Left renal pelvis (tissue), 4 donors: ENCODE data around the gene GRIN2C. TPM values are rescaled to one million over a fixed set of nuclear protein-coding genes. Genes with fewer than 3 reads are reported as not detected.
"Not testable (repeated sequence)": the region's sequence is repeated elsewhere in the genome, so short reads cannot be mapped to it uniquely, and the experiment has no call there.

ENCODE experiments used
- DNase-seq, 4 donors: peaks; one replicate each; pipeline ENCODE4 v3.0.0-alpha.2; 2013; ENCODE audit warnings: low read depth in 4 of 4, low spot score in 3 of 4
- polyA plus RNA-seq, 4 donors: library from polyadenylated mRNA; unstranded; fragments of 120-200 nt; gene quantifications; one replicate each; pipeline ENCODE4 v1.2.1, GENCODE V29; 2013; ENCODE audit not compliant: insufficient read length in 4 of 4

GRIN2C gene
- under 1 TPM; 0.13 to 0.74 (median 0.27) TPM for polyA plus RNA-seq

DNA sequence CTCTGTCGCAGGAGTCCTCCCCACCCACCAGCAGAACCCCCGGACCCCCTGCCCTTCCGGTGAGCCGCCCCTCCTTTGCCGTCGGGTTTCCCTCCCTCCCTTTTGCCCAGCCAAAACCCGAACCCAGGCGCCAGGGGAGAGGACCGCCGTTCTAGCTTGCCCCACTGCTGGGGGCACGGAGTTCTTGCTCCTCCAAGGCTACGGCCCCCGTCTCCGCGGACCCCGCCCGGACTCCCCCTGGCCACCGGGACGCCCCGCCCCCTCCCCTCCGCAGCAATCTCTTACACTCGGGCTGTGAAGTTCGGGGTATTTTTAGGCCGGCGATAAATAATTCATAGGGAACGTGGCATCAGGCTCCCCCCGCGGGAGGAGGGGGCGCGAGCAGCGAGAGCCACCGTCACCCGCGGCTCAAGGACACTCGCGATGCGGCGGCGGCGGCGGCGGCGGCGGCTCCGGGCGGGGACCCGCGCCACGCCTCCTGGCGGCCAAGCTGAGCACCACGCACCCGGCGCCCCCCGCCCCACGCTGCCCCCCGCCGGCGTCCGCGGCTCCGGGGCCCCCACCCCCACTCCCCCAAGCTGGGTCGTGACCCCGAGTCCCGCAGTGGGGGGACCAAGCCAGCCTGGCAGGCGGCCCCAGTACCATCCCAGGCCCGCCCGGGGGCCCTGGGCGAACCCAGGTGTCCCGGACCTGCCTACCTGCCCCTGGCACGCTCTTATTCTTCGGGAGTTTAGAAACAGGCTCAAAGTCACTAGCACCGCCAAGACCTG, at the start of gene GRIN2C:
GRIN2C (minus strand) TSS at position 427 of the 770 bp plus-strand sequence. CDS start 4,793 bp downstream, outside the sequence.
- DNase-seq, result no peak

DNA sequence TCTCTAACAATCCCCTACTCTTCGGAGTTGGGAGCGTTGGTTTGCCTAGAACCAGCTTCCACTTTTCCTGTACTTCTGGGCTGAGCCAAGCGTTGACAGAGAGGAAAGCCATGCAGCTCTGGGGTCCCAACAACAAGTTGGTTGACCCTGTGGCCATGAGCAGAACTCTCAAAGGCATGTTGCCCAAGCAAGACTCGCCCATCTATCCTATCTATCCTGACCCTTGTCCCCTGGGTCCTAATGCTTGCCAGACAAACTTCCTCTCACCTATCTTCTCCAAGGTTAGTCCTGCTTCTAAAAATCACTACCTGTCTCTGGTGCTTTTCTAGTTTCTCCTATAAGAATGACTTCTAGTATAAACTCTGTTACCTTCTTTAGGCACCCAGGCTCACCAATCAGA, 49.4 kb upstream of the GRIN2C start:
- not testable (repeated sequence) for DNase-seq

DNA sequence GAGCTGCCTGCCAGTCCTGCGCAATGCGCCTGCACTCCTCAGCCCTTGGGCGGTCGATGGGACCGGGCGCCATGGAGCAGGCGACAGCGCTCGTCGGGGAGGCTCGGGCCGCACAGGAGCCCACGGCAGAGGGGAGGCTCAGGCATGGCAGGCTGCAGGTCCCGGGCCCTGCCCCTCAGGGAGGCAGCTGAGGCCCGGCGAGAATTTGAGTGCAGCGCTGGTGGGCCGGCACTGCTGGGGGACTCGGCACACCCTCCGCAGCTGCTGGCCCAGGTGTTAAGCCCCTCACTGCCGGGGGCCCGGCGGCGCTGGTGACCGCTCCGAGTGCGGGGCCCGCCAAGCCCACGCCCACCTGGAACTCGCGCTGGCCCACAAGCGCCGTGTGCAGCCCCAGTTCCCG, 47.3 kb upstream of the GRIN2C start:
- no peak for DNase-seq

DNA sequence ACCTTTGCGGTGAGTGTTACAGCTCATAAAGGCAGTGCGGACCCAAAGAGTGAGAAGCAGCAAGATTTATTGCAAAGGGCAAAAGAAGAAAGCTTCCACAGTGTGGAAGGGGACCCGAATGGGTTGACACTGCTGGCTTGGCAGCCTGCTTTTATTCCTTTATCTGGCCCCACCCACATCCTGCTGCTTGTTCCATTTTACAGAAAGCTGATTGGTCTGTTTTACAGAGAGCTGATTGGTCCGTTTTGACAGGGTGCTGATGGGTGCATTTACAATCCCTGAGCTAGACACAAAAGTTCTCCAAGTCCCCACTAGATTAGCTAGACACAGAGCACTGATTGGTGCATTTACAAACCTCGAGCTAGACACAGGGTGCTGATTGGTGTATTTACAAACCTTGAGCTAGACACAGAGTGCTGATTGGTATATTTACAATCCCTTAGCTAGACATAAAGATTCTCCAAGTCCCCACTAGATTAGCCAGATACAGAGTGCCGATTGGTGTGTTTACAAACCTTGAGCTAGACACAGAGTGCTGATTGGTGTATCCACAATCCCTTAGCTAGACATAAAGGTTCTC, 46.6 kb upstream of the GRIN2C start:
- DNase-seq, result not testable (repeated sequence)

DNA sequence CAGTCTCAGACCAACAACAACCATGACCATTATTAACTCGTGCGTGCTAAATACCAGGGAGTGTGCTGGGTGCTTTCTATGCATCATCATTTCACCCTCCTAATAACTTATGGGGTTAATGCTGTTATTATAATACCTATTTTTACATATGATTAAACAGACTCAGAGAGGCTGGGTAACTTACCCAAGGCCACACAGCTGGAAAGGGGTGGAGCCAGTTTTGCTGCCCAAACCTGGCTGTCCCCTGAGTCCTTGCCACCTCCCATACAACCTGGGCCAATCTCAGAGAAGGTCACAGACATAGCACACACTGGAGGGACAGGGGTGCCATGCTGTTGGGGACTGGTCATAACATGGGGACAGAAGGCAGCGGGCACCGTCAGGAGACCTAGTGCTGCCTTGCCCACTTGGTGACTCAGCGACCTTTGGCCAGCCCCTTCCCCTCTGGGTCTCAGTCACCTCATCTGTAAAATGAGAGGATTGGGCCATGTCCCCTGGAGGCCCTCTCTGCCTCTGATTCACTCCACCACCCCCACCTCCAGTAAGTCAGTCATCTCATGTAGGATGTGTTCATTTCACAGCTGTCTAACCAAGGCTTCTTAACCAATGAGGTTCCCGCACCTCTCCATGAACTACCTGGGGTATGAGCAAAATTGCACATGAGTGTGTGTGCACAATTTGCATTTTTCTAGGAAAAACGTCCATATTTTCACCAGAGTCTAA, 45.2 kb upstream of the GRIN2C start:
- no peak for DNase-seq

DNA sequence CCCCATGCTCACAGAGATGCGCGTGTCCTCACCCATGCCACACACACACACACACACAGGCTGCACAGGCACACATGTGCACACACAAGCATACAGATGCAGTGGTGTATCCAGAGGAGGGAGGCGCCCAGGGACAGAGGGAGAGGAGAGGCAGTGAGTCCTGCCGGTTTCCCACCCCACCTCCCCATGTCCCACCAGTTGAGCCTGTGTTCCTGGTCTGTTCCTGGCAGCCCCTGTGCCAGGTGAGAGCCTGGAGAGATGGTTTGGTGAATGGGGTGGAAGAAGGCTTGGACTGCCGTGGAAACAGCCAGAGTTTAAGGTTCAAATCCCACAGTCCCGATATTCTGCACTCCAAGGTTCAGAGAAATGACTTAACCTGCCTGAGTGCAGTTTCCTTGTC, 44.0 kb upstream of the GRIN2C start:
- DNase-seq, result no peak

DNA sequence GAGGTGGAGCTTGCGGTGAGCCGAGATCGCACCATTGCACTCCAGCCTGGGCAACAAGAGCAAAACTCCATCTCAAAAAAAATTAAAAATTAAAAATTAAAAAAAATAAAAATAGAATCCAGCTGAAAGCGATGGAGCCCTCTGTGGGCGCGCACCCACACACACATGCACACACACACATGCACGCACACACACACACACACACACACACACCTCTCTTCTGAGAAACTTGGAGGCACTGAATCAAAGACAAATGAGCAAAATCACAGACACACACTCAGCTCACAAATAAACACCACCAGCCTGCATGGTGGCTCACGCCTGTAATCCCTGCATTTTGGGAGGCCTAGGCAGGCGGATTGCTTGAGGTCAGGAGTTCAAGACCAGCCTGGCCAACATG, 43.3 kb upstream of the GRIN2C start:
- DNase-seq, result no peak

DNA sequence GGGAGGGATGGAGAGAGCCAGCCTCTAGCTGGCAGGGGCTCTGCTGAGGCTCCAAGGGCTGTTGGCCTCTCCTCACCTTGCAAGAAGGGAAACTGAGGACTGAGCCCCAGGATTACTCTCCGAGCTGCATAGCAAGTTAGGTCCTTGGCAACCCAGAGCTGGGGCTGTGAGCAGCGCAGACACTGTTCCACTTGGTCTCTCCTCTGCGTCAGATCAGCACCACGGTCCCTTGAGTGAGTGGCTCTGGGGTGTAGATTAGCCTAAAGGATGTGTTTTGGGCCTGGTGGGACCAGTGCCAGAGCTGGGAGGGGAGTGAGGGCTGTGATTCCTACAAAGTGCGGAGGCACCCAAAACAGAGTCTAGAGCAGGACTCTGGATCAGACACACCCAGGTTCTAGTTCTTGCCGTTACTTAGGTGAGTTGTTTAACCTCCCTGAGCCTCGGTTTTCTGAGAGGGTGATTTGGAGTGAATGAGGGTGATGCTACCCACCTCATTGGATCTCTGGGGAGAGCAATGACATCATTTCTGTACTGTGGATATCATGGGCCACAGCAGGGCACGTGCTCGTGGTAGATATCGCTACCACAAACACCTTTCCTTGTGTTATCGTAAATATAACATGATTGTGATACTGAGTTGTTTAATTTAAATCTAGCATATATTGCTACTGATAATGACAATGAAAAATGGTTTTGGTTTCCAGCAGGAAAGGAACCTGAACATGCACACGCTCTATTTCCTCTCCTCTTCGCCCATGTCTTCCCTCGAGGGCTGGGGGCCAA, 41.9 kb upstream of the GRIN2C start:
- DNase-seq, result no peak

DNA sequence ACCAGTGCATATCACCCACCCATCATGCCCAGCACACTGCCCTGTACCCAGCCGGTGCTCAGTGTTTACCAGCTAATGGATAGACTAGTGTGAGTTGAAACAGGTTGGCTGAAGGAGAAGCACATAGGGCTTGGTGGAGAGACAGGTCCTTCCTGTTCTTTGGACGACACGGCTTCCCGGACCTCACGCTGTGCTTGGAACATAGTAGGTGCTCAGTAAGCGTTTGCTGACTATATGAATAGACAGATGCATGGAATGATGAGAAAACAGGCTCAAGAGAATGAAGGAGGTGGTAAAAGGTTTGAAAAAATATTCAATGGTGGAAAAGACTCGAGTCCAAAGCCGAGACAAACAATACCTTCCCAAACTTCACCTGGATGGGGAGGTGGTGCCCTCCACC, 40.5 kb upstream of the GRIN2C start:
- DNase-seq, result no peak

DNA sequence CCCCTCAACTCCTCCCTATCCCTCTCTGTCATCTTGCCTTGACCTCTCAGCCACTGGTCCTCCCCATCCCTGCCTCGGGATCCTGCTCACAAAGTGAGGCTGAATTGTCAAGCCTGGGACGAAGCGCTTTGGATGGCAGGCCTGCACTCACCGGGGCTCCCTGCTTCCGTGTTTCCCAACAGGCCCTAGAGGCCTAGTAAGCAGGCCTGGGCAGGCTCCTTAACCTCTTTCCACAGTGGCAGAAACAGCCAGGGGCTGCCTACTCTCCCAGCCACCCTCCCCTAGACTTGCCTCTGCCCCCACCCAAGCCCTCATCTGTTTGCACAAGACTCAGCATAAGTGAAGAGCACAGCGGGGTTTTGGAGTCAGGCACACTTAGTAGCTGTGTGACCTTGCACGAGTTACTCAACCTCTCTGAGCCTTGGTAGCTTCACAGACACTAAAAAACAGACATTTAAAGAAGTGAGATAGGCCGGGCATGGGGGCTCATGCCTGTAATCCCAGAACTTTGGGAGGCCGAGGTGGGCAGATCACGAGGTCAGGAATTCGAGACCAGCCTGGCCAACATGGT, 38.8 kb upstream of the GRIN2C start:
- no peak for DNase-seq

DNA sequence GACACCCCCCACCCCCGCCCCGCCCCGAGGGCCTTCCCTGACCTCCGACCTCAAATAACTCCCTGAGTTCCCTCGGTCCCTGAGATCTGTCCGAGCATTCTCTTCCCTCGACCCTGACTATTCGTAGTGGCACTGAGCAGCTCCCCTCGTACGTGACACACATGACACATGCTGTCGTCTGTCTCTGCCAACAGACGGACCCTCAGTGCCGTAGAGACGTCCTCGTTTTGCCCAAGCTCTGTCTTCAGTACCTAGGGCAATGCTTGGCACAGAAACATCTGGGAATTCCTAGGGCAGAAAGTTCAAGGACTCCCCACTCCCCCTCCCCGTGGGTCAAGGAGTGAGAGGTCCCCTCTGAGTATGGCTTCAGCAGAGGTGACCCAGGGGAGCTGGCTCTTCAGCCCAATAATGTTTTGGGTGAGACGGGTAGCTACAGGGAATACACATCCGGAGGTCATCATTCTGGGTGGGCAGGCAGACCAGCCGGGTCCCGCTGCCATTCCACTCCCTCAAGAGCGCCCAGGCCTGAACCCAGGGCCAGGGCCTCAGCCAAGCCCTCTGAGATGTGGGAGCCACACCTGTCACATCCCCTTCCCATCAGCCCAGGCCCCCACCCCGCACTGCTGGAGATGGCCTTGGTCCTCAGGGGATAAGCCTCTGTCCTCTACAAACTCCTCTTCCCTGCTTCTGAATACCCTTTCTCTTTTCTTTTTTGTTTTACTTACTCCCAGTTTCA, 34.4 kb upstream of the GRIN2C start:
- no peak for DNase-seq

DNA sequence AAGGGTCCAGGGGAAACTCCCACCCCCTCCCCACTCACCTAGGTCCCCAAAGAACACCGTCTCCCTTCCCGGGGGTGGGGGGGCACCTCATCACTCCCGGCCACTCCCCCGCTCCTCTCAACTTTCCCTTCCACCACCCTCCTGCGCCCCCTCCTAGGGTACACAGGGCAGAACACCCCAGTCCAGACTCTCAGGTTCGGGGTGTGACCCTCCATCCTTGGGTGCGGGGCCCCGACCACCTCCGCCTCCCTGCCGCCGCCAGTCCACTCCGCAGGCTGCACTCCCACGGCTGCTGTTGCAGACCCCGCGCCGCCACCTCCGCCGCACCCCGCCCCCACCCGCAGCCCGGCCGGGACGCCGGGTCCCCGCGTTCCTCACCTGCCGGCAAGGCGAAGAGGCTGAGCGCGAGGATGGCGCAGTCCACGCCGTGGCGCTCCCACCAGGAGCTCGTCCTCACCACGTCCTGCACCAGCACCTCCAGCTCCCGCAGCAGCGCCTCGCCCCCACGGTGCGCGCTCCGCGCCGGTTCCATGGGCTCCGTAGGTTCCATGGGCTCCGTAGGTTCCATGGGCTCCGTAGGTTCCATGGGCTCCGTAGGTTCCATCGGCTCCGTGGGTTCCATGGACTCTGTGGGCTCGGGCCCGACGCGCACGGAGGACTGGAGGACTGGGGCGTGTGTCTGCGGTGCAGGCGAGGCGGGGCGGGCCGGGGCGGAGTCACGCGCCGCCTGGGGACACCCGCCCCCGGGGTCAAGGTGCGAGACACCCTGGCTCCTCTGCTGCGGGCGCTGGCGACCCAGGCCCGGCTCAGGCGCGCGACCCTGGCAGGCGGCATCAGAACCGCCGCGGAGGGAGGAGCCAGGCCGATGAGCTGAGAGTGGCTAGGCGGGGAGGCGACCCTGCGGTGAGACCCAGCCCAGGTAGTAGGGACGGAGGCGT, 33.6 kb upstream of the GRIN2C start, which contains the start of gene FADS6:
FADS6 (minus strand) TSS at position 660 of the 938 bp plus-strand sequence; CDS start at position 622, 38 bp downstream.
- no peak for DNase-seq

DNA sequence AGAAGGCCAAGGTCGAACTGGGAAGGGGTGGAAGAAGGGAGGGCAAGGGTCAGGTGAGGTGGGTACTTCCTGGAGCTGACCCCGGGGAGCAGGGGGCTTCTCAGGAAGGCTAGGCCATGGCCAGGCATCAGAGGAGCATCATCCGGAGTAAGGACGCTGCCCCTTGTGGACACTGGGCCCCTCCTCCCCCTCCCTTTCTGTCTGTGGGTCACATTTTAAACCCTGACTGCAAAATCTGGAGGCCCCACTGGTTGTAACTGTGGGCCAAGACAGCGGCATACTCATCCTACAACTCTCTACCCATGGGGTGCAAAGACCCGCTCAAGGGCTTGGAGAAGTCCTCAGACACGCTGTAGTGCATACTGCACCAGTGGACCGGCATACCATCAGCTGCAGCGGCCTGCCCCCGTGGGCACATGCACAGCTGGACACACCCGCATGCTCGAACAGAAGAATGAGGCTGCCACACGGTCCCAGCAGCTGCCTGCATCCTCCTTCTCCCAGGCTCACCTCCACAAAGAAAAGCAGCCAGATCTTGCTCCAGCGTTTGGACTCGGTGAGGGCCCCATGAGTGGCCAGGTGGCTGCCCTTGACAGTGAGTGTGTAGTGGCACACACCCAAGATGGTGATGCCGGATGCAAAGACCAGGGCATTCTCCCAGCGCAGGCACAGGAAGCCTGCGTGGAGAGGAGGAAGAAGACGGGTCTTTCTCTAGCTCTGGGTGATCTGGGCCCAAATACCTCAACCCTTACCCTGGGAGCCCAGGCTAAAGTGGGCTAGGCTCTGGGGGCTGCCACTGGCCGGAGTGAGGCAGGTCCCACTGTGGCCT, 32.5 kb upstream of the GRIN2C start:
- DNase-seq, result no peak

DNA sequence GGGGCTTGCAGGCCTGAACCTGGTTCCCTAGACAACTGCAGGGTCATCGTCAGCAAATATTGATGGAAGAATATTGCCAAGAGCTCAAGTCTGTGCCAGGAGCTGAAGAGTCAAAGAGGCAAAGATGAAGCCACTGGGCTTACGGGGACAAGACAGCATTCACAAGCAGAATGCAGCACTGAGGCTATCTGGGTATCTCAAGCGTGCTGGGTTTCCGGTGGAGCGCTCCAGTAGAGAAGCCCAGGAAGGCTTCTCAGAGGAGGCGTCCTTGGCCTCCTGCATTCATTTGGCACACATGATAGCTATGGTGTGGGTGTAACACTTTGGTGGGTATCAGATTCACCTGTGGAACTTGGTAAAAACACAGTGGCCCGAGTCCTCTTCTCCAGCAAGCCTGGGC, 30.9 kb upstream of the GRIN2C start:
- no peak for DNase-seq

DNA sequence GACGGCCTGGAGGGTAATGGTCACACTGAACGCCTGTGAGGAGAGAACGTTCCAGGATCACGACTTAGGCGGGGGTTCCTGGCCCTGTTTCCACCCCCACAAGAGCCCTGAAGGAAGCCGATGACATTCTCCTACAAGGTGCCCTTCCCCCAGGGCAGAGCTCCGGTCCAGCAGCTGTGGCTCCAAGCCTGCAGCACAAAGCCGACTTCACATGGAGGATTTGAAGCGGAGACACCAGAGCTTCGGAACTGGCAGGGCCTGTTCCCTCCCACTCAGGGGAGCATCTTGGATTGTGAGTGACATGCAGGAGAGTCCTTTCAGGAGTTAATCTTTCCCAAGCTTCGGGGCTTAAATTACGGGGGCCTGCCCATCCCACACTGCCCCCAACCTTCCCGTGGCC, 28.8 kb upstream of the GRIN2C start:
- DNase-seq, result no peak

DNA sequence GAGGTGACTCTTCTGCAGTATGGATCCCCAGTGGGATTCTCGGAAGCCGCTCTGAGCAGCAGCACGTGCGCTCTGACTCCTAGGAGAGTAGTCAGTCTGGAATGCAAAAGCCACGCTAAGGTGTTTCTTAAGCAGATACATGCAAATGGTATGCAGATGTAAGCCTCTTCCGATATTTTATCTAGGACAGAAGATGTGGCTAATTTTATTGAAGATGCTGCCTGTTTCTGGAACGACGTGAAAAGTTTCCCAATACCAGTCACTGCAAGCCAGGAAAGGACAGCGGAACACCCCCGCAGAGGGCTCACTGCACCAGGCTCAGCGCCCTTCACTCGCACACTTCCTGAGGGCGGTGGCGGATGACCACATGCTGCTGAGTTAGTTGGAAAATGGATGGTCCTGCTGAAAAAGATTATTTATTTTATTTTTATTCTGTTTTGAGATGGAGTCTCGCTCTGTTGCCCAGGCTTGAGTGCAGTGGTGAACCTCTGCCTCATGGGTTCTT, 23.6 kb upstream of the GRIN2C start:
- no peak for DNase-seq

DNA sequence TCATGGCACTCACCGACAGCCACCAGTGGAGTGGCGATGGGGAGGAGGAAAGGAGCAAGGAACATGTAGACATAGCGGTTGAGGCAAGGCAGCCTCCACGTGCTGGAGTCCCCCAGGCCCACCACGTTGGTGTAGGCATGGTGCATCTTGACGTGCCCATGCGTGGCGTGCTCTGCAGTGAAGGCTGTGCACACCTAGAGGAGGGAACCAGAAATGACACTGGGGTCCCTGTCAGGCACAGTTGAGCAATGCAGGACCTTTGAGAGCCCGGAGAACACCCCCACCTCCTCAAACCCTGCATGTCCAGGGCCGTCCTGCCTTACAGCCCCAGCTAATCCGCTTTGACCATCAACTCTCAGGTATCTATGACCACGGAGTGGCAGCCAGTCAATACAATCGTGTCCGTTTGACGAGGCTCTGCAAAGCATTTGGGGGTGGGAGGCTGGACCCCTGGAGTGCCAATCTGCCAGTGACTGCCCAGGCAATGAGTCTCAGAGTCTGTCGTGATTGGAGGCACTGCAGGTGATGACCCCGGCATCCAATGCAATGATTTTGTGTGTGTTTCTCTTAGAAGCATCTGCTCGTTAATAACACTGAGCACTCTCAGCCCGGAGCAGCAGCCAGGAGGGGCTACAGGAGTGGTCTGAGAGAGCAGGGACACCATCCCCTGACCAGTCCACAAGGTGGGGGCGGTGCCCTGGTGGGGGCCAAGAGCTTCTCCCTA, 23.0 kb upstream of the GRIN2C start:
- no peak for DNase-seq
